HG03097 (cell line): ENCODE data around the gene CACNA2D3.

Source experiments
- ATAC-seq: cut with Tn5 transposase; IDR thresholded peaks from one replicate; pipeline ENCODE4 v1.9.1; 2021; ENCODE audit not compliant: unreplicated experiment, low FRiP score

Gene CACNA2D3

GRCh38 chr3:54856271-54856670 lies 733.9 kb downstream of the CACNA2D3 start:
- no peak for ATAC-seq

GRCh38 chr3:54857343-54857742 lies 735.0 kb downstream of the CACNA2D3 start:
- no peak for ATAC-seq

- no peak for ATAC-seq
These were observed 735.9 kb downstream of the CACNA2D3 start for GRCh38 chr3:54858093-54858785.

GRCh38 chr3:54859184-54859583 lies 736.8 kb downstream of the CACNA2D3 start:
- no peak for ATAC-seq

GRCh38 chr3:54861248-54862067 lies 739.1 kb downstream of the CACNA2D3 start:
- ATAC-seq: no peak

- ATAC-seq: no peak
These were observed 740.2 kb downstream of the CACNA2D3 start for GRCh38 chr3:54862526-54862925.

GRCh38 chr3:54863366-54863765 lies 741.0 kb downstream of the CACNA2D3 start:
- no peak for ATAC-seq

- no peak for ATAC-seq
These were observed 741.4 kb downstream of the CACNA2D3 start for GRCh38 chr3:54863786-54864185.

GRCh38 chr3:54865316-54865715 lies 743.0 kb downstream of the CACNA2D3 start:
- ATAC-seq: no peak

GRCh38 chr3:54866251-54866650 lies 743.9 kb downstream of the CACNA2D3 start:
- no peak for ATAC-seq

GRCh38 chr3:54870423-54870822 lies 748.1 kb downstream of the CACNA2D3 start:
- no peak for ATAC-seq

GRCh38 chr3:54871867-54872266 lies 749.5 kb downstream of the CACNA2D3 start:
- no peak for ATAC-seq

GRCh38 chr3:54873059-54874010 lies 751.0 kb downstream of the CACNA2D3 start:
- ATAC-seq: no peak

- no peak for ATAC-seq
These were observed 752.6 kb downstream of the CACNA2D3 start for GRCh38 chr3:54874816-54875556.

- no peak for ATAC-seq
These were observed 753.4 kb downstream of the CACNA2D3 start for GRCh38 chr3:54875596-54876268.

- no peak for ATAC-seq
These were observed 754.3 kb downstream of the CACNA2D3 start for GRCh38 chr3:54876694-54877093.

- ATAC-seq: no peak
These were observed 755.4 kb downstream of the CACNA2D3 start for GRCh38 chr3:54877730-54878129.

- ATAC-seq: no peak
These were observed 755.8 kb downstream of the CACNA2D3 start for GRCh38 chr3:54878145-54878544.

GRCh38 chr3:54882129-54882833 lies 759.9 kb downstream of the CACNA2D3 start:
- no peak for ATAC-seq
